Spleen (tissue), 11 donors: Measurements from ENCODE around the gene MSI1. TPM values are rescaled to one million over a fixed set of nuclear protein-coding genes. Genes with fewer than 3 reads are reported as not detected.

Experiments used
- DNase-seq: peaks from one replicate; pipeline ENCODE4 v3.0.0-alpha.2; 2020
- H3K27ac ChIP-seq, 8 donors: fragments of 200-600 bp; sonication (generic) in 7 of 8; 1 replicate in 4 of 8; 2 replicates in 4 of 8; pipeline versions ENCODE4 v1.5.0 to v1.8.0; 2016 to 2021; ENCODE audit warnings: inconsistent platforms in 4 of 8, mild to moderate bottlenecking in 4 of 8, moderate library complexity in 1 of 8
- H3K27me3 ChIP-seq, 7 donors: fragments of 200-600 bp; sonication (generic) in 6 of 7; replicated peaks in 1 of 7; 1 replicate in 4 of 7; 2 replicates in 3 of 7; pipeline versions ENCODE4 v1.5.0 to v1.8.0; 2016 to 2021; ENCODE audit warnings: inconsistent platforms in 3 of 7, mild to moderate bottlenecking in 1 of 7
- H3K36me3 ChIP-seq, 6 donors: fragments of 200-600 bp; sonication (generic) in 5 of 6; 1 replicate in 4 of 6; 2 replicates in 2 of 6; pipeline versions ENCODE4 v1.5.0 to v1.8.0; 2016 to 2021; ENCODE audit warnings: inconsistent platforms in 2 of 6
- H3K4me1 ChIP-seq, 6 donors: fragments of 200-600 bp; sonication (generic) in 5 of 6; 1 replicate in 3 of 6; 2 replicates in 3 of 6; pipeline versions ENCODE4 v1.5.0 to v1.8.0; 2016 to 2021; ENCODE audit warnings: inconsistent platforms in 3 of 6
- H3K4me3 ChIP-seq, 8 donors: fragments of 200-600 bp; sonication (generic) in 7 of 8; 1 replicate in 4 of 8; 2 replicates in 4 of 8; pipeline versions ENCODE4 v1.5.0 to v1.8.0; 2016 to 2021; ENCODE audit warnings: inconsistent platforms in 4 of 8, mild to moderate bottlenecking in 4 of 8, moderate library complexity in 2 of 8
- H3K9me3 ChIP-seq, 8 donors: fragments of 200-600 bp; sonication (generic) in 7 of 8; 1 replicate in 4 of 8; 2 replicates in 4 of 8; pipeline versions ENCODE4 v1.5.0 to v1.8.0; 2016 to 2021; ENCODE audit warnings: inconsistent platforms in 4 of 8
- POLR2A ChIP-seq, 3 donors: fragments of 450-650 bp; IDR thresholded peaks; one replicate each; pipeline ENCODE4 v1.5.1; 2017; ENCODE audit warnings: antibody characterized with exemption in 3 of 3, mild to moderate bottlenecking in 1 of 3
- POLR2AphosphoS5 ChIP-seq, 3 donors: sonication (generic); formaldehyde crosslinking; IDR thresholded peaks; one replicate each; pipeline ENCODE4 v1.5.1; 2017; ENCODE audit warnings: antibody characterized with exemption in 3 of 3
- WGBS, 5 donors: extraction: QIAGEN DNeasy Blood & Tissue Kit in 3 of 5; methylation state at CpG; one replicate each; pipeline versions ENCODE4 v1.1.5 to v1.1.7; 2013 to 2018; 5-methylcytosine and 5-hydroxymethylcytosine counted together
- intact Hi-C: fragments of 100-400 bp; cut with DNase I; formaldehyde crosslinking; loops from one replicate; pipeline ENCODE4 v1.15.0; 2023; ENCODE audit warnings: low total_unique reads
- polyA plus RNA-seq, 3 donors: library from polyadenylated mRNA; stranded (reverse); fragments of 200-250 nt; gene quantifications; one replicate each; pipeline ENCODE4 v1.2.1, GENCODE V29; 2013
- total RNA-seq, 7 donors: library from RNA; depleted of rRNA in 3 of 7; stranded (reverse); fragments of >200 nt in 3 of 7; fragmentation: NEBNext Ultra II Directional in 4 of 7; extraction: Animal tissue kit (Norgen Biotek cat#: 25700) in 4 of 7; gene quantifications; one replicate each; pipeline versions ENCODE4 v1.1.0 to v1.2.1, GENCODE V29; 2016 to 2021
- TF ChIP-seq, protein P1 (sequence below), 11 experiments: fragments of 200-600 bp in 7 of 11; fragments of 450-650 bp in 4 of 11; sonication (generic) in 4 of 11; IDR thresholded peaks in 8 of 11; conservative IDR thresholded peaks in 3 of 11; 1 replicate in 7 of 11; 2 replicates in 4 of 11; pipeline versions ENCODE4 v1.4.0 to v1.8.0; 2016 to 2021; ENCODE audit warnings: antibody characterized with exemption in 11 of 11, inconsistent platforms in 4 of 11, mild to moderate bottlenecking in 1 of 11
- donor health status: healthy with polysubstance abuse.
- donor health status: DM: no; HTN: no; CAD: no; lungs with moderate emphysema.
- donor health status: DM: no; HTN: no; CAD: no.
- donor health status: Bipolar disorder and iron deficiency.
- donor health status: healthy.
- donor health status: DM: no; HTN: no; CAD: no.
- donor health status: DM: yes; HTN: yes; CAD: no.

Gene MSI1
- total and polyA plus RNA-seq, 10 donors: 0.02 to 0.35 (median 0.03) TPM; not detected in 7

DNA sequence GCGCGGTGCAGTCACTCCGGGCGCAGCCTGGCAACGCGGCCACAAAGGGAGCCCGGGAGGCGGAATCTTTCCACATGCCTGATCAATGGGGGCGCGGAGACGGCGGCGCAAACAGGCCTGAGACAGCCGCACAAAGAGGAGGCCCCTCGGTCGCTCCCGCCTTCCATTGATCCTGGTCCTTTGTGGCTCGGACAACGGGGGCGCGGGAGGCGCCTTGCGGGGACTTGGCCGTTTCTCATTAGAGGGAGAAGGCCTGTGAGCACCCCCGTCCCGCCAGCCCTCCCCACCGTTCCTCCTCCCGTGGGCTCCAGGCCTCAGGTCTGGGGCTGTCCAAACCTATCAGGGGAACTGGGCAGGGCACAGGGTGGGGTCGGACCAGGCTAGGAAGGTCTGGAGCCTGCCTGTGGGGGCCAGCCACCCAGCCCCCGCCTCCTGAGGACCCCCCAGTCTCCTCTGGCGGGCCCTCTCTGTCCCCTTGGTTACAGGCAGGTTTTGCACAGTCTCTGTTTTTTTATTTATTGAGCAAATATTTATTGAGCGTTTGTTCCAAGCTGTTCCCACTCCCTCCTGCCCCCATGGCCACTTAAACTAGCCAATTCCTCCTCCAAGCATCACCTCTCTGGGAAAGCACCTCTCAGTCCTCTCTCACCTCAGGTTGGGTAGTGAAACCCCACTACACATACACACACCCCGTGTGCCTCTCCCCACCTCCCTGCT, 29.0 kb upstream of the MSI1 start:
- intact Hi-C loops: no loop called here
- no peak for TF ChIP-seq POLR2A (IDR thresholded peaks at IDR 0.05)
- TF ChIP-seq, protein P1, sequence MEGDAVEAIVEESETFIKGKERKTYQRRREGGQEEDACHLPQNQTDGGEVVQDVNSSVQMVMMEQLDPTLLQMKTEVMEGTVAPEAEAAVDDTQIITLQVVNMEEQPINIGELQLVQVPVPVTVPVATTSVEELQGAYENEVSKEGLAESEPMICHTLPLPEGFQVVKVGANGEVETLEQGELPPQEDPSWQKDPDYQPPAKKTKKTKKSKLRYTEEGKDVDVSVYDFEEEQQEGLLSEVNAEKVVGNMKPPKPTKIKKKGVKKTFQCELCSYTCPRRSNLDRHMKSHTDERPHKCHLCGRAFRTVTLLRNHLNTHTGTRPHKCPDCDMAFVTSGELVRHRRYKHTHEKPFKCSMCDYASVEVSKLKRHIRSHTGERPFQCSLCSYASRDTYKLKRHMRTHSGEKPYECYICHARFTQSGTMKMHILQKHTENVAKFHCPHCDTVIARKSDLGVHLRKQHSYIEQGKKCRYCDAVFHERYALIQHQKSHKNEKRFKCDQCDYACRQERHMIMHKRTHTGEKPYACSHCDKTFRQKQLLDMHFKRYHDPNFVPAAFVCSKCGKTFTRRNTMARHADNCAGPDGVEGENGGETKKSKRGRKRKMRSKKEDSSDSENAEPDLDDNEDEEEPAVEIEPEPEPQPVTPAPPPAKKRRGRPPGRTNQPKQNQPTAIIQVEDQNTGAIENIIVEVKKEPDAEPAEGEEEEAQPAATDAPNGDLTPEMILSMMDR (IDR thresholded peaks at IDR 0.05 in 8 of 11, conservative IDR thresholded peaks at IDR 0.05 in 3 of 11): no peak
- no peak for TF ChIP-seq POLR2AphosphoS5 (IDR thresholded peaks at IDR 0.05)
- H3K36me3 ChIP-seq: no peaks in the 10 kb centered on the region
- peaks cover 0 to 89% (median 10%) of the 10 kb centered on the region in 7 donors for H3K27me3 ChIP-seq
- no peak for DNase-seq
- 66 to 85% (median 73%) methylated on average over 28 to 33 of the region's 33 CpGs for WGBS, 5 donors
- H3K4me1 ChIP-seq: peaks cover 0 to 9% (median 0%) of the 10 kb centered on the region in 6 donors
- no peak overlapping the region for H3K27ac ChIP-seq
- H3K4me3 ChIP-seq: no peak overlapping the region
- H3K9me3 ChIP-seq: no peaks in the 10 kb centered on the region

DNA sequence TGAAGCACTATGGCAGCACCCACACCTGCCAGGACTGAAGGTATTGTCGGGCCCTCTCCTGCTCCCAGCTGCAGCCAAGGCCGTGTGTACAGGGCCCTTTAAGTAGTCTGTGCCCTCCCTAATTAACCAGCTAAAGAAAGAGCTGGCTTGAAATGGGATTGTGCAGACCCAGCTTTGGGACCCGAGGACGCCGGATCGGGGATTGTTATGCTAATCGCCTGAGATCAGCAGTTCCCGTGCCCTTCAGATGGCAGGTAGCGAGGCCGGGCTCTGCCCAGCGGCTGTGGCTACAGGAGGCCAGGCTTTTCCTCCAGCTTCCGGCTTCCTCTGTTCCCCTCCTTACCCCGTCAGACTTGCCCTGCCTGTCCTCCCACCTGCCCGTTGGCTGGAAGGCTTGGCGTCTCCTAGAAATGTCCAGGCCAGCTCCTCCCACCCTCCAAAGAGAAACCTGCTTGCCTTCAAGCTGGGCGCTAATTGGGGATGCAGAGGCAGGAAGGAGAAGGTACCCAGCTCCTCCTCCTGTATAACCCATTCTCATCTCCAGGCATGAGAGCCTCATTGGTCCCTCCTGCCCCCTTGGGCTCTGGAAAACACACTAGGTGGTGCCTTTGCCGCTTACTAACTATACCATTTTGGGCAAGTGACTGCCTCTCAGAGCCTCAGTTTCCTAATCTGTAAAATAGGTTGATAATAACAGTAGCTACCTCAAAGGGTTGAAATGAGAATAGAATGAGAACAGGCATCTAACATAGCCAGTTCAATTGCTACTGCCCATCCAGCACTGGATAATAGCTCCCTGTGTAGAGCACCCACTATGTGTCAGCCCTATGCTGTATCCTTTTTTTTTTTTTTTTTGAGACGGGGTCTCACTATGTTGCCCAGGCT, 25.8 kb upstream of the MSI1 start:
- 15 to 25% (median 22%) methylated on average over 17 to 18 of the region's 18 CpGs for WGBS, 5 donors
- H3K4me3 ChIP-seq: no peak overlapping the region
- TF ChIP-seq, protein P1 (IDR thresholded peaks at IDR 0.05 in 8 of 11, conservative IDR thresholded peaks at IDR 0.05 in 3 of 11): no peak
- TF ChIP-seq POLR2AphosphoS5 (IDR thresholded peaks at IDR 0.05) (no peak), POLR2A (IDR thresholded peaks at IDR 0.05) (no peak)
- peaks cover 0 to 77% (median 10%) of the 10 kb centered on the region in 7 donors for H3K27me3 ChIP-seq
- H3K27ac ChIP-seq: no peak overlapping the region
- no peak for DNase-seq
- peaks cover 0 to 9% (median 0%) of the 10 kb centered on the region in 6 donors for H3K4me1 ChIP-seq
- no peaks in the 10 kb centered on the region for H3K36me3 ChIP-seq
- intact Hi-C loops: no loop called here
- H3K9me3 ChIP-seq: no peaks in the 10 kb centered on the region

DNA sequence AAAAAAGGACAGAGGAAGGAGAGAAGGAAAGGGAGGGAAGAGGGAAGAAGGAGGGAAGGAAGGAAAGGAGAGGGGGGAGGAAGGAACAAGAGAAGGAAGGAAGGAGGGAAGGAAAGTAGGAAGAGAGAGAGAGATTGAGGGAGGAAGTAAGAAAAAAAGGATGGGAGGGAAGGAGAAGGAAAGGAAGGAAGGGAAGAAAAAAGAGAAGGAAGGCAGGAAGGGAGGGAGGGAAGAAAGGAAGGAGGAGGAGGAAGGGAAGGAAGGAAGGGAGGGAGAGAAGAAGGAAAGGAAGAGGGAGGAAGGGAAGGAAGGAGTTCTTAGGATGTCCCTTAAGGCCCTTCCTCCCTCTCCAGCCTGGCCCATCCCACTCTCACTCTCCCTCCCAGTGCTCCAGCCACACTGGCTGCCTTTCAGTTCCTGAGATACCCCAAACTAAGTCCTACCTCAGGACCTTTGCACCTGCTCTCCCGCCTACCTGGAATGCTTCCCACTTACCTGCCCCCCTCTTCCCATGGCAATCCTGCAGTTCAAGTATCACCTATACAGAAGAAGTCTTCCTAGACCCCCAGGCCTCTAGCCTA, 21.7 kb upstream of the MSI1 start:
- peaks cover 0 to 81% (median 13%) of the 10 kb centered on the region in 7 donors for H3K27me3 ChIP-seq
- WGBS, 5 donors: 87 to 100% (median 95%) methylated on average over 1 of the region's 1 CpG
- intact Hi-C loops: no loop called here

More for the DNA sequence above, 21.7 kb upstream of the MSI1 start:
- no peak overlapping the region for H3K4me3 ChIP-seq
- TF ChIP-seq POLR2AphosphoS5 (IDR thresholded peaks at IDR 0.05) (no peak), POLR2A (IDR thresholded peaks at IDR 0.05) (no peak)
- TF ChIP-seq, protein P1 (IDR thresholded peaks at IDR 0.05 in 8 of 11, conservative IDR thresholded peaks at IDR 0.05 in 3 of 11): no peak
- DNase-seq: no peak
- no peak overlapping the region for H3K27ac ChIP-seq
- H3K4me1 ChIP-seq: peaks cover 0 to 9% (median 3%) of the 10 kb centered on the region in 6 donors
- no peaks in the 10 kb centered on the region for H3K36me3 ChIP-seq
- H3K9me3 ChIP-seq: no peaks in the 10 kb centered on the region
